ENCODE measurements around the gene TSN.

DNA sequence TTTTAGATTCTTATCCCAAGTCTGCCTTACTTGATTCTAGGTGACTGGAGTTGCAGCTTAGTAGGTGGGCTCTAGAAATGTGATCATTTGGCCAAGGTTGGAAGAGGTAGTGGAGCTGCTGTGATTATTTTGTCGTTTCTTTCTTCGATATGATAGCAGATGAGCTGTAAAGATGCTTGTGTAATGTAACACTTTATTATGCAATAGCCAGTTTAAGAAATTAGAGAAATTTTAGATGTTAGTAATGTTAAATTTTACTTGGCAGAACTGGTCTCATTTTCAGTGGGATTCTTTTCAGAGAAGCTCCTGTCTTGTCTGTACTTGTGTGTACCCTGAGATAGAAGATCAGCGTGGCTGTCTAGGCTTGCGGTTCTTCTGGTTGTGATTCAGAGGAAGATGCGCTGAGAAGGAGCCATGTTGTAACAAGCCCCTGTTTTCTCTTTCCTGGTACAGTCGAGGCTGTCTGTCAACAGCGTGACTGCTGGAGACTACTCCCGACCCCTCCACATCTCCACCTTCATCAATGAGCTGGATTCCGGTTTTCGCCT lies 9.3 kb downstream of the TSN start:
- TF ChIP-seq EZH2phosphoT487 (IDR thresholded peaks at IDR 0.05; ENCODE audit: borderline replicate concordance, low read length) = no peak
- TF ChIP-seq, protein P1, sequence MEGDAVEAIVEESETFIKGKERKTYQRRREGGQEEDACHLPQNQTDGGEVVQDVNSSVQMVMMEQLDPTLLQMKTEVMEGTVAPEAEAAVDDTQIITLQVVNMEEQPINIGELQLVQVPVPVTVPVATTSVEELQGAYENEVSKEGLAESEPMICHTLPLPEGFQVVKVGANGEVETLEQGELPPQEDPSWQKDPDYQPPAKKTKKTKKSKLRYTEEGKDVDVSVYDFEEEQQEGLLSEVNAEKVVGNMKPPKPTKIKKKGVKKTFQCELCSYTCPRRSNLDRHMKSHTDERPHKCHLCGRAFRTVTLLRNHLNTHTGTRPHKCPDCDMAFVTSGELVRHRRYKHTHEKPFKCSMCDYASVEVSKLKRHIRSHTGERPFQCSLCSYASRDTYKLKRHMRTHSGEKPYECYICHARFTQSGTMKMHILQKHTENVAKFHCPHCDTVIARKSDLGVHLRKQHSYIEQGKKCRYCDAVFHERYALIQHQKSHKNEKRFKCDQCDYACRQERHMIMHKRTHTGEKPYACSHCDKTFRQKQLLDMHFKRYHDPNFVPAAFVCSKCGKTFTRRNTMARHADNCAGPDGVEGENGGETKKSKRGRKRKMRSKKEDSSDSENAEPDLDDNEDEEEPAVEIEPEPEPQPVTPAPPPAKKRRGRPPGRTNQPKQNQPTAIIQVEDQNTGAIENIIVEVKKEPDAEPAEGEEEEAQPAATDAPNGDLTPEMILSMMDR (IDR thresholded peaks at IDR 0.05; ENCODE audit: low read depth, low read length, poor library complexity, severe bottlenecking) = no peak

Data from DOHH2 (cell line).